Pancreas (tissue), 10 donors: ENCODE measurements around the gene FBXO10. TPM values are rescaled to one million over a fixed set of nuclear protein-coding genes. Genes with fewer than 3 reads are reported as not detected.
A peak's percentile ranks its signal among the peaks of the same experiment; 100 is the strongest.
"Not testable (repeated sequence)": the region's sequence is repeated elsewhere in the genome, so short reads cannot be mapped to it uniquely, and the experiment has no call there.

Experiments used
- ATAC-seq, 4 donors: fragments of 200-7000 bp; cut with Tn5 transposase; one replicate each; pipeline versions ENCODE4 v1.8.0 to v1.9.1; 2020; ENCODE audit warnings: mild to moderate bottlenecking in 4 of 4, moderate library complexity in 4 of 4
- DNase-seq, 6 donors: peaks; one replicate each; pipeline ENCODE4 v3.0.0-alpha.2; 2020
- FAIRE-seq: peaks from 2 replicates; lab custom pipeline; 2012; peaks lifted over from hg19 to GRCh38; lab: Jason Lieb, UNC
- H3K27ac ChIP-seq, 4 donors: fragments of 200-600 bp; sonication (generic); 1 replicate in 3 of 4; 2 replicates in 1 of 4; pipeline versions ENCODE4 v1.5.0 to v1.8.0; 2020
- H3K27me3 ChIP-seq, 4 donors: fragments of 200-600 bp; one replicate each; pipeline ENCODE4 v1.8.0; 2021
- H3K36me3 ChIP-seq, 3 donors: fragments of 200-600 bp; sonication (generic) in 1 of 3; one replicate each; pipeline versions ENCODE4 v1.5.0 to v1.8.0; 2020 to 2021
- H3K4me1 ChIP-seq, 3 donors: fragments of 200-600 bp; one replicate each; pipeline ENCODE4 v1.8.0; 2021
- H3K4me3 ChIP-seq, 4 donors: fragments of 200-600 bp; sonication (generic) in 2 of 4; one replicate each; pipeline versions ENCODE4 v1.5.0 to v1.8.0; 2020 to 2021
- H3K9me3 ChIP-seq, 4 donors: fragments of 200-600 bp; one replicate each; pipeline ENCODE4 v1.8.0; 2021
- CTCF ChIP-seq, 4 donors: fragments of 200-600 bp; sonication (generic) in 3 of 4; IDR thresholded peaks; one replicate each; pipeline versions ENCODE4 v1.5.0 to v1.8.0; 2021; ENCODE audit warnings: antibody characterized with exemption in 4 of 4
- whole genome bisulfite sequencing, 2 donors: extraction: QIAGEN DNeasy Blood & Tissue Kit; methylation state at CpG; one replicate each; pipeline ENCODE4 v1.1.7; 2013; 5-methylcytosine and 5-hydroxymethylcytosine counted together
- intact Hi-C, 3 donors: fragments of 100-400 bp; cut with DNase I; formaldehyde crosslinking; loops; one replicate each; pipeline versions ENCODE4 v1.11.1 to v1.14.2; 2022
- polyA plus RNA-seq, 2 donors: library from polyadenylated mRNA; stranded (reverse); fragments of 200-250 nt; gene quantifications; one replicate each; pipeline ENCODE4 v1.2.3, GENCODE V29; 2013
- total RNA-seq, 6 donors: library from RNA; stranded (reverse); fragmentation: NEBNext Ultra II Directional in 4 of 6; extraction: Animal tissue kit (Norgen Biotek cat#: 25700) in 4 of 6; gene quantifications; one replicate each; pipeline versions ENCODE4 v1.2.1 to v1.2.4, GENCODE V29; 2021 to 2023
- donor health status: healthy with polysubstance abuse.
- donor health status: DM: no; HTN: no; CAD: no; lungs with moderate emphysema.
- donor health status: DM: no; HTN: no; CAD: no.
- donor health status: control.
- donor health status: control.
- donor health status: Bipolar disorder and iron deficiency.
- donor health status: DM: yes; HTN: yes; CAD: no.
- donor health status: DM: no; HTN: no; CAD: no.
- donor health status: DM: no; HTN: no; CAD: no.
- donor health status: DM: yes; HTN: yes; CAD: no.

Gene FBXO10
- total and polyA plus RNA-seq, 8 donors, result 3.9 to 7.9 (median 6.1) TPM

GRCh38 chr9:37512437-37512836, 63.7 kb downstream of the FBXO10 start:
- no peaks in the 10 kb centered on the region for H3K9me3 ChIP-seq
- no peak for FAIRE-seq
- H3K27me3 ChIP-seq, result no peaks in the 10 kb centered on the region
- H3K4me1 ChIP-seq, result no peaks in the 10 kb centered on the region
- TF ChIP-seq CTCF (IDR thresholded peaks at IDR 0.05), result no peak
- no peak overlapping the region for H3K27ac ChIP-seq
- no peak for ATAC-seq
- H3K4me3 ChIP-seq, result no peak overlapping the region
- H3K36me3 ChIP-seq, result no peaks in the 10 kb centered on the region
- no peak for DNase-seq
- 79 to 81% methylated on average over 12 of the region's 12 CpGs for WGBS, 2 donors
- intact Hi-C loops, result no loop called here

- Histone ChIP-seq H3K9me3 (no peaks in the 10 kb centered on the region), H3K27me3 (no peaks in the 10 kb centered on the region), H3K36me3 (no peaks in the 10 kb centered on the region), H3K4me3 (no peak overlapping the region), H3K27ac (no peak overlapping the region), H3K4me1 (no peaks in the 10 kb centered on the region)
- FAIRE-seq, result no peak
- DNase-seq, result no peak
- 87 to 89% methylated on average over 15 of the region's 15 CpGs for WGBS, 2 donors
- ATAC-seq, result peak in 2 of 4 donors; percentile 27 to 39
- intact Hi-C loops, result no loop called here
- TF ChIP-seq CTCF (IDR thresholded peaks at IDR 0.05), result no peak
Measured at GRCh38 chr9:37511016-37512010, 64.9 kb downstream of the FBXO10 start.

GRCh38 chr9:37510053-37510452, 66.1 kb downstream of the FBXO10 start:
- H3K36me3 ChIP-seq, FAIRE-seq, ATAC-seq, H3K27me3 ChIP-seq, intact Hi-C loops, H3K4me1 ChIP-seq, DNase-seq, H3K27ac ChIP-seq, H3K9me3 ChIP-seq, H3K4me3 ChIP-seq: not testable (repeated sequence)
- 85 to 86% methylated on average over 5 of the region's 5 CpGs for WGBS, 2 donors

GRCh38 chr9:37509536-37509935, 66.6 kb downstream of the FBXO10 start:
- no peak overlapping the region for H3K4me3 ChIP-seq
- H3K36me3 ChIP-seq, result no peaks in the 10 kb centered on the region
- H3K27me3 ChIP-seq, result no peaks in the 10 kb centered on the region
- ATAC-seq (no peak), DNase-seq (no peak), FAIRE-seq (no peak)
- no peaks in the 10 kb centered on the region for H3K9me3 ChIP-seq
- WGBS, 2 donors, result 81 to 87% methylated on average over 7 of the region's 7 CpGs
- intact Hi-C loops, result no loop called here
- no peaks in the 10 kb centered on the region for H3K4me1 ChIP-seq
- H3K27ac ChIP-seq, result no peak overlapping the region
- TF ChIP-seq CTCF (IDR thresholded peaks at IDR 0.05), result no peak

- no peak for DNase-seq
Measured at GRCh38 chr9:37508834-37509206, 67.4 kb downstream of the FBXO10 start.

More at GRCh38 chr9:37508834-37509206, 67.4 kb downstream of the FBXO10 start:
- WGBS, 2 donors, result 91 to 94% methylated on average over 3 of the region's 3 CpGs
- Histone ChIP-seq H3K36me3 (peaks cover 0 to 5% (median 0%) of the 10 kb centered on the region in 3 donors), H3K4me1 (no peaks in the 10 kb centered on the region), H3K9me3 (no peaks in the 10 kb centered on the region), H3K27me3 (no peaks in the 10 kb centered on the region), H3K4me3 (no peak overlapping the region), H3K27ac (no peak overlapping the region)
- intact Hi-C loops, result no loop called here
- no peak for FAIRE-seq
- no peak for TF ChIP-seq CTCF (IDR thresholded peaks at IDR 0.05)
- ATAC-seq, result peak in 2 of 4 donors; percentile 34 to 39
